ENCODE results near the gene ANAPC15. TPM values are rescaled to one million over a fixed set of nuclear protein-coding genes. Genes with fewer than 3 reads are reported as not detected.
"Not testable (repeated sequence)": the region's sequence is repeated elsewhere in the genome, so short reads cannot be mapped to it uniquely, and the experiment has no call there.

Gene ANAPC15
- total RNA-seq, 4 donors from 2014 or later: 21.2 to 39.3 (median 32.4) TPM

- Histone ChIP-seq H3K27me3 (no peaks in the 10 kb centered on the region), H3K27ac (no peak overlapping the region), H3K36me3 (no peaks in the 10 kb centered on the region), H3K4me3 (no peak overlapping the region), H3K4me1 (no peaks in the 10 kb centered on the region), H3K9me3 (no peaks in the 10 kb centered on the region)
- ATAC-seq: no peak
- intact Hi-C loops (cut with DNase I; ENCODE audit: low total_unique reads): no loop called here
- no peak for TF ChIP-seq POLR2A (IDR thresholded peaks at IDR 0.05)
- TF ChIP-seq, protein P1, sequence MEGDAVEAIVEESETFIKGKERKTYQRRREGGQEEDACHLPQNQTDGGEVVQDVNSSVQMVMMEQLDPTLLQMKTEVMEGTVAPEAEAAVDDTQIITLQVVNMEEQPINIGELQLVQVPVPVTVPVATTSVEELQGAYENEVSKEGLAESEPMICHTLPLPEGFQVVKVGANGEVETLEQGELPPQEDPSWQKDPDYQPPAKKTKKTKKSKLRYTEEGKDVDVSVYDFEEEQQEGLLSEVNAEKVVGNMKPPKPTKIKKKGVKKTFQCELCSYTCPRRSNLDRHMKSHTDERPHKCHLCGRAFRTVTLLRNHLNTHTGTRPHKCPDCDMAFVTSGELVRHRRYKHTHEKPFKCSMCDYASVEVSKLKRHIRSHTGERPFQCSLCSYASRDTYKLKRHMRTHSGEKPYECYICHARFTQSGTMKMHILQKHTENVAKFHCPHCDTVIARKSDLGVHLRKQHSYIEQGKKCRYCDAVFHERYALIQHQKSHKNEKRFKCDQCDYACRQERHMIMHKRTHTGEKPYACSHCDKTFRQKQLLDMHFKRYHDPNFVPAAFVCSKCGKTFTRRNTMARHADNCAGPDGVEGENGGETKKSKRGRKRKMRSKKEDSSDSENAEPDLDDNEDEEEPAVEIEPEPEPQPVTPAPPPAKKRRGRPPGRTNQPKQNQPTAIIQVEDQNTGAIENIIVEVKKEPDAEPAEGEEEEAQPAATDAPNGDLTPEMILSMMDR (IDR thresholded peaks at IDR 0.05 in 4 of 5, conservative IDR thresholded peaks at IDR 0.05 in 1 of 5): no peak
- DNase-seq: no peak
- in situ Hi-C loops (cut with MboI; ENCODE audit: low sequenced_read_pairs in 4 of 4): no loop called here
These were observed 42.3 kb upstream of the ANAPC15 start for GRCh38 chr11:72154816-72155215.

DNA sequence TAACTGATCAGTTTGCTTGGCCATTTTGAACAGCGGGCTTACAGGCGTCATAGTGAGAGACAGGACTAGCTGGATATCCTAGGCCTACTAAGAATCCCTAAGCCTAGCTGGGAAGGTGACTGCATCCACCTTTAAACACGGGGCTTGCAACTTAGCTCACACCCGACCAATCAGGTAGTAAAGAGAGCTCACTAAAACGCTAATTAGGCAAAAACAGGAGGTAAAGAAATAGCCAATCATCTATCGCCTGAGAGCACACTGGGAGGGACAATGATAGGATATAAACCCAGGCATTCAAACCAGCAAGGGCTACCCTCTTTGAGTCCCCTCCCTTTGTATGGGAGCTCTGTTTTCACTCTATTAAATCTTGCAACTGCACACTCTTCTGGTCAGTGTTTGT, 41.4 kb upstream of the ANAPC15 start:
- ATAC-seq; DNase-seq; H3K4me3 ChIP-seq; H3K9me3 ChIP-seq; H3K4me1 ChIP-seq; H3K27ac ChIP-seq; in situ Hi-C loops (cut with MboI; ENCODE audit: low sequenced_read_pairs in 4 of 4); H3K27me3 ChIP-seq; H3K36me3 ChIP-seq; intact Hi-C loops (cut with DNase I; ENCODE audit: low total_unique reads): not testable (repeated sequence)

GRCh38 chr11:72150882-72151281, 38.4 kb upstream of the ANAPC15 start:
- in situ Hi-C loops (cut with MboI; ENCODE audit: low sequenced_read_pairs in 4 of 4): no loop called here
- ATAC-seq: no peak

GRCh38 chr11:72146625-72147024, 34.1 kb upstream of the ANAPC15 start:
- in situ Hi-C loops (cut with MboI; ENCODE audit: low sequenced_read_pairs in 4 of 4): no loop called here
- no peaks in the 10 kb centered on the region for H3K9me3 ChIP-seq
- no peak for ATAC-seq

More at GRCh38 chr11:72150882-72151281, 38.4 kb upstream of the ANAPC15 start:
- Histone ChIP-seq H3K4me1 (no peaks in the 10 kb centered on the region), H3K27me3 (no peaks in the 10 kb centered on the region), H3K4me3 (no peak overlapping the region), H3K9me3 (no peaks in the 10 kb centered on the region), H3K27ac (no peak overlapping the region), H3K36me3 (no peaks in the 10 kb centered on the region)
- intact Hi-C loops (cut with DNase I; ENCODE audit: low total_unique reads): no loop called here
- no peak for DNase-seq
- no peak for TF ChIP-seq POLR2A (IDR thresholded peaks at IDR 0.05)
- TF ChIP-seq, protein P1 (IDR thresholded peaks at IDR 0.05 in 4 of 5, conservative IDR thresholded peaks at IDR 0.05 in 1 of 5): no peak

DNA sequence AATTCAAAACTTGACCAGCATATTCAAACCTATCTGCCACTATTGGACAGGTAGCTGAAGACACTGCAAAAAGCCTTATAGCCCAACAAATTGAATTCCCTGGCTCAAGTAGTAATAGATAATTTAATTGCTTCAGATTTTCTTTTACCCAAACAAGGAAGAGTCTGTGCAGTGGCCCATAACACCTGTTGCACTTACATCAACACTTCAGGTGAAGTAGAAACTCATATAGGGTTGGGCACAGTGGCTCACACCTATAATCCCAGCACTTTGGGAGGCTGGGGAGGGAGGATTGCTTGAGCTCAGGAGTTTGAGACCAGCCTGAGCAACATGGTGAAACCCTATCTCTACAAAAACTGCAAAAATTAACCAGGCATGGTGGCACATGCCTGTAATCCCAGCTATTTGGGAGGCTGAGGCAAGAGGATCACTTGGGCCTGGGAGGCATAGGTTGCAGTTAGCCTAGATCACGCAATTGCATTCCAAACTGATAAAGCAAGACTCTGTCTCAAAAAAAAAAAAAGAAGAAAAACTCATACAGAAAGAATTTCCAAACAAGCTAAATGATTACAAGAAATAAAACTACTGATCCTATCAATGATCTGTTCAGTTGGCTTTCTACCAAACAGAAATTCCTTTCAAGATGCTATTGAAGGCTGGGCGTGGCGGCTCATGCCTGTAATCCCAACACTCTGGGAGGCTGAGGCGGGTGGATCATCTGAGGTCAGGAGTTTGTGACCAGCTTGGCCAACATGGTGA, 32.5 kb upstream of the ANAPC15 start:
- in situ Hi-C loops (cut with MboI; ENCODE audit: low sequenced_read_pairs in 4 of 4): no loop called here
- Histone ChIP-seq H3K36me3 (no peaks in the 10 kb centered on the region), H3K4me3 (no peak overlapping the region), H3K4me1 (no peaks in the 10 kb centered on the region), H3K9me3 (no peaks in the 10 kb centered on the region), H3K27ac (no peak overlapping the region), H3K27me3 (no peaks in the 10 kb centered on the region)
- intact Hi-C loops (cut with DNase I; ENCODE audit: low total_unique reads): loop anchor here (1.0 to 2.0 kb wide), 2 partner anchors 120 to 166 kb away; no protein-coding TSS in a partner anchor
- ATAC-seq (no peak), DNase-seq (no peak)
- TF ChIP-seq, protein P1 (IDR thresholded peaks at IDR 0.05 in 4 of 5, conservative IDR thresholded peaks at IDR 0.05 in 1 of 5): no peak
- TF ChIP-seq POLR2A (IDR thresholded peaks at IDR 0.05): no peak

More at GRCh38 chr11:72146625-72147024, 34.1 kb upstream of the ANAPC15 start:
- intact Hi-C loops (cut with DNase I; ENCODE audit: low total_unique reads): no loop called here
- Histone ChIP-seq H3K27ac (no peak overlapping the region), H3K4me3 (no peak overlapping the region), H3K36me3 (no peaks in the 10 kb centered on the region), H3K27me3 (no peaks in the 10 kb centered on the region), H3K4me1 (no peaks in the 10 kb centered on the region)
- no peak for DNase-seq
- TF ChIP-seq, protein P1 (IDR thresholded peaks at IDR 0.05 in 4 of 5, conservative IDR thresholded peaks at IDR 0.05 in 1 of 5): no peak

- H3K27me3 ChIP-seq; H3K9me3 ChIP-seq; intact Hi-C loops (cut with DNase I; ENCODE audit: low total_unique reads); H3K36me3 ChIP-seq; in situ Hi-C loops (cut with MboI; ENCODE audit: low sequenced_read_pairs in 4 of 4); ATAC-seq; H3K4me3 ChIP-seq; H3K27ac ChIP-seq; DNase-seq; H3K4me1 ChIP-seq: not testable (repeated sequence)
These were observed 30.0 kb upstream of the ANAPC15 start for GRCh38 chr11:72142543-72142942.

- ATAC-seq; H3K27me3 ChIP-seq; H3K9me3 ChIP-seq; H3K4me3 ChIP-seq; H3K4me1 ChIP-seq; in situ Hi-C loops (cut with MboI; ENCODE audit: low sequenced_read_pairs in 4 of 4); DNase-seq; H3K27ac ChIP-seq; intact Hi-C loops (cut with DNase I; ENCODE audit: low total_unique reads); H3K36me3 ChIP-seq: not testable (repeated sequence)
These were observed 29.6 kb upstream of the ANAPC15 start for GRCh38 chr11:72142086-72142485.
